DOHH2 (cell line): ENCODE measurements around the gene MLF2.
A peak's percentile ranks its signal among the peaks of the same experiment; 100 is the strongest.

ENCODE experiments used
- H3F3A ChIP-seq: fragments of 200-600 bp; sonication (generic), shearing (Covaris generic); 2 replicates; pipeline ENCODE4 v1.6.0; 2016; ENCODE audit warnings: antibody characterized with exemption, mild to moderate bottlenecking; ENCODE audit not compliant: control insufficient read depth, insufficient read depth
- H3K27ac ChIP-seq: fragments of 200-600 bp; sonication (generic); 2 replicates; pipeline ENCODE4 v1.5.1; 2014; ENCODE audit warnings: low read depth, mild to moderate bottlenecking, low read length, moderate library complexity
- H3K27me3 ChIP-seq: fragments of 200-600 bp; sonication (generic); 2 replicates; pipeline ENCODE4 v1.6.1; 2014; ENCODE audit warnings: mild to moderate bottlenecking, low read length, mixed read lengths; ENCODE audit not compliant: control insufficient read depth
- H3K36me3 ChIP-seq: fragments of 200-600 bp; sonication (generic); 2 replicates; pipeline ENCODE4 v1.6.1; 2014; ENCODE audit warnings: mild to moderate bottlenecking, low read length, moderate library complexity, mixed read lengths; ENCODE audit not compliant: control insufficient read depth
- H3K4me1 ChIP-seq: fragments of 200-600 bp; sonication (generic); 2 replicates; pipeline ENCODE4 v1.6.1; 2014; ENCODE audit warnings: mild to moderate bottlenecking, low read length, mixed read lengths; ENCODE audit not compliant: control insufficient read depth
- H3K4me2 ChIP-seq: fragments of 200-600 bp; sonication (generic); 2 replicates; pipeline ENCODE4 v1.6.0; 2014; ENCODE audit warnings: mild to moderate bottlenecking, low read length, moderate library complexity
- H3K4me3 ChIP-seq: fragments of 200-600 bp; sonication (generic); 2 replicates; pipeline ENCODE4 v1.5.1; 2014; ENCODE audit warnings: mild to moderate bottlenecking, low read length, mixed read lengths
- H3K79me2 ChIP-seq: fragments of 200-600 bp; sonication (generic); 2 replicates; pipeline ENCODE4 v1.6.1; 2014; ENCODE audit warnings: mild to moderate bottlenecking, low read length, mixed read lengths; ENCODE audit not compliant: control insufficient read depth
- H3K9me2 ChIP-seq: fragments of 200-600 bp; sonication (generic); replicated peaks from 2 replicates; pipeline ENCODE4 v1.6.1; 2014; ENCODE audit warnings: mild to moderate bottlenecking, low read length, mixed read lengths; ENCODE audit not compliant: control insufficient read depth
- H3K9me3 ChIP-seq: fragments of 200-600 bp; sonication (generic); 2 replicates; pipeline ENCODE4 v1.6.1; 2014; ENCODE audit warnings: antibody characterized with exemption, low read length, mixed read lengths; ENCODE audit not compliant: control insufficient read depth, insufficient read depth
- H4K20me1 ChIP-seq: fragments of 200-600 bp; sonication (generic); 2 replicates; pipeline ENCODE4 v1.6.0; 2014; ENCODE audit warnings: low read depth, mild to moderate bottlenecking, antibody characterized with exemption, low read length, moderate library complexity; ENCODE audit not compliant: control insufficient read depth, insufficient read depth
- EZH2phosphoT487 ChIP-seq: fragments of 200-600 bp; sonication (generic); IDR thresholded peaks from 2 replicates; pipeline ENCODE4 v1.6.1; 2017; ENCODE audit warnings: borderline replicate concordance, mild to moderate bottlenecking, antibody characterized with exemption, low read length, moderate library complexity, mixed read lengths
- TF ChIP-seq, protein P1 (sequence below): fragments of 200-600 bp; sonication (generic); IDR thresholded peaks from one replicate; pipeline ENCODE4 v1.5.1; 2014; ENCODE audit warnings: antibody characterized with exemption, mild to moderate bottlenecking, low read depth, low read length; ENCODE audit not compliant: poor library complexity, severe bottlenecking

MLF2 gene

DNA sequence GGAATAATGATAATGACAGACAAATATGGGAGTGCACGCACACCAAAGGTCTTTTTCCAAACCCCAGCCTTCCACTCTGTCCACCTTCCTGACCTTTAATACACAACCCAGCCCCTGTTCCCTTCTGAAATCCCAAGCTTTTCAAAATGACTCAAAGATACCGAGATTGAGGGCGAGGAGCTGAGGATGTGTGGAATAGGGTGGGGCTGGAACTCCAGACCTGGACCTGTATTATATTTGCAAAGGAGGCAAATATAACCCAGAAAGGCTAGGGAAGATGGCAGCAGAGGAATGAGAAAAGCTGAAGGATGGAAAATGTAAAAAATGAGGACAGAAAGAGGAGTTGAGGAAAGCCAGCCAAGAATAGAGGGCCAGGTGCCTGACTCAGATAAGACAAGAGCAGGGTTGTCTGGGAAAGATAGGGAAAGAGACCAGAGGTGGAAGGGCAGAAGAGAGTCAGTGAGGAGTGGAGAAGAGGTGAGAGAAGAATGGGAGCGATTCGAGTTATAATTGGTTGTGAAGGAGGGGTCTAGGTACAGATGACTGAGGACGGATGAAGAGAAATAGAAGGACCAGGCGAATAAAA, 12.2 kb upstream of the MLF2 start:
- no peak overlapping the region for H3K27ac ChIP-seq
- H3K4me3 ChIP-seq = peak overlapping the region; percentile 77

DNA sequence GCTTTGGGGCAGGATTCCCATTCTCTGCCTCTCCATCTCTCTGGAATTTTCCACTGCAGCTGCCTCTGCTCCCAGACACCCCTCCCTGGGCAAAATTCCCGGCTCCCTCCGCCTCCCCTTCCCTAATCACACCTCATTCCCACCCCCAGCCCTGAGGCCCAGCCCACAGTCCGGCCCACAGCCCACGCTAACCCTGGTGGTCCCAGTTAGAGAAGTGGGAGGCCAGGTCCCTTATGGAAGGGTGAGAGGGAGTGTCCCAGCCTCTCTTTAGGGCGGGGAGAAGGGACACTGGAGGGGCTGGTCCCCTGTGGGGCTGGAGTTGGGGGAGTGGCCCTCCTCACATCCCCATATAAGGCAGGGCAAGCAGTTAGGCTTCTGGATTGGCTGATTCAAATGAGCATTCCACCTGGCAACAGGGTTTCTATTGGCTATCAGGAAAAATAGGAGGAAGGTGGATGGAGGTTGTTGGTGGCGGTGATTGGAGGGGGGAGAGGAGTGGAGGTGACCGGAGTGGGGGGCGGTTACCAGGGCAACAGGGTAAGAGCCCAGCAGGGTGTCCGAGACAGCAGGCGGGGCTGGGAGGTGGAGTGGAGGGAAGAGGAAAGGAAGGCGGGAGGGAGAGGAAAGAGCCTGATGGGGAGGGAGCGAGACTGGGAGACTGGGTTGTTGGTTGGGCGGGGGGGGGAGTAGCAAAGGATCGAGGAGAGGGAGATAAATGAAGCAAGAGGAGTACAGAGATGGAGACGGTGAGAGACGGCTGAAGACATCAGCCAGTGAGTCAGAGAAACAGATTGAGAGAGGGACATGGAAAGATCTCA, 11.3 kb upstream of the MLF2 start:
- Histone ChIP-seq H3K27me3 (no peaks in the 10 kb centered on the region), H3K9me2 (no peaks in the 10 kb centered on the region), H3K79me2 (peaks cover 9% of the 10 kb centered on the region), H3K27ac (no peak overlapping the region), H4K20me1 (peaks cover 3% of the 10 kb centered on the region; the same call in 1 of the 2 replicates), H3K36me3 (no peaks in the 10 kb centered on the region), H3K4me1 (peaks cover 37% of the 10 kb centered on the region), H3F3A (peaks cover 13% of the 10 kb centered on the region), H3K9me3 (no peaks in the 10 kb centered on the region), H3K4me2 (peak overlapping the region; percentile 64), H3K4me3 (peak overlapping the region; percentile 56)
- TF ChIP-seq, protein P1, sequence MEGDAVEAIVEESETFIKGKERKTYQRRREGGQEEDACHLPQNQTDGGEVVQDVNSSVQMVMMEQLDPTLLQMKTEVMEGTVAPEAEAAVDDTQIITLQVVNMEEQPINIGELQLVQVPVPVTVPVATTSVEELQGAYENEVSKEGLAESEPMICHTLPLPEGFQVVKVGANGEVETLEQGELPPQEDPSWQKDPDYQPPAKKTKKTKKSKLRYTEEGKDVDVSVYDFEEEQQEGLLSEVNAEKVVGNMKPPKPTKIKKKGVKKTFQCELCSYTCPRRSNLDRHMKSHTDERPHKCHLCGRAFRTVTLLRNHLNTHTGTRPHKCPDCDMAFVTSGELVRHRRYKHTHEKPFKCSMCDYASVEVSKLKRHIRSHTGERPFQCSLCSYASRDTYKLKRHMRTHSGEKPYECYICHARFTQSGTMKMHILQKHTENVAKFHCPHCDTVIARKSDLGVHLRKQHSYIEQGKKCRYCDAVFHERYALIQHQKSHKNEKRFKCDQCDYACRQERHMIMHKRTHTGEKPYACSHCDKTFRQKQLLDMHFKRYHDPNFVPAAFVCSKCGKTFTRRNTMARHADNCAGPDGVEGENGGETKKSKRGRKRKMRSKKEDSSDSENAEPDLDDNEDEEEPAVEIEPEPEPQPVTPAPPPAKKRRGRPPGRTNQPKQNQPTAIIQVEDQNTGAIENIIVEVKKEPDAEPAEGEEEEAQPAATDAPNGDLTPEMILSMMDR = no peak
- TF ChIP-seq EZH2phosphoT487 = no peak

More for the DNA sequence above, 12.2 kb upstream of the MLF2 start:
- Histone ChIP-seq H3K4me1 (peaks cover 37% of the 10 kb centered on the region), H3K79me2 (peaks cover 9% of the 10 kb centered on the region), H3K9me2 (no peaks in the 10 kb centered on the region), H4K20me1 (peaks cover 3% of the 10 kb centered on the region; the same call in 1 of the 2 replicates), H3K27me3 (no peaks in the 10 kb centered on the region), H3K4me2 (peak overlapping the region; percentile 64), H3F3A (peaks cover 13% of the 10 kb centered on the region), H3K36me3 (no peaks in the 10 kb centered on the region), H3K9me3 (no peaks in the 10 kb centered on the region)
- no peak for TF ChIP-seq EZH2phosphoT487
- TF ChIP-seq, protein P1 = no peak

DNA sequence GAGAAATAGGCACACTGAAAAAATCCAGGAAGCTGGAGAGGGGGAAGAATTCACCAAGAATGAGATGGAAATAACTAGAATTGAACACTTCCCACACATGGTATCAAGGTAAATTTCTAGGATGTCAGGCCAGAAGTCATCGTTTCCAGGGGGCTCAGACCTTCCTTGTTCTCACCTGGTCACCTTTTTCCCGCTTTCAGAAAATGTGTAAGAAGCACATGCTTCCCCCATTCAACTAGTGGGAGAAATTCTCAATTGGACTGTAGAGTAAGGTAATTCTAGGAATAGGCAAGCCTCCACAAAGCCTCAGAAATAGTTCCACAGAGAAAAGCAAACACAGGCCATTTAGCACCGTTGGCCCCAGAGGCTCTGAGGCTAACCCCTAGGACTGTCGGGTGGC, 10.4 kb upstream of the MLF2 start:
- peaks cover 12% of the 10 kb centered on the region for H3F3A ChIP-seq
- H3K27me3 ChIP-seq = no peaks in the 10 kb centered on the region
- peaks cover 3% of the 10 kb centered on the region; the same call in 1 of the 2 replicates for H4K20me1 ChIP-seq
- H3K9me2 ChIP-seq = no peaks in the 10 kb centered on the region
- H3K36me3 ChIP-seq = no peaks in the 10 kb centered on the region
- TF ChIP-seq, protein P1 = no peak
- TF ChIP-seq EZH2phosphoT487 = no peak
- no peak overlapping the region for H3K4me2 ChIP-seq
- peaks cover 9% of the 10 kb centered on the region for H3K79me2 ChIP-seq
- no peaks in the 10 kb centered on the region for H3K9me3 ChIP-seq
- H3K27ac ChIP-seq = no peak overlapping the region
- no peak overlapping the region for H3K4me3 ChIP-seq
- peaks cover 45% of the 10 kb centered on the region for H3K4me1 ChIP-seq
